C4-2B (cell line): ENCODE measurements around the gene PDE5A.

Experiments
- ZFX ChIP-seq: fragments of 450-650 bp; IDR thresholded peaks from 2 replicates; pipeline ENCODE4 v1.6.1; 2017
- TF ChIP-seq, protein P1 (sequence below): fragments of 450-650 bp; conservative IDR thresholded peaks from 2 replicates; pipeline ENCODE4 v1.5.1; 2017; ENCODE audit warnings: mild to moderate bottlenecking

DNA sequence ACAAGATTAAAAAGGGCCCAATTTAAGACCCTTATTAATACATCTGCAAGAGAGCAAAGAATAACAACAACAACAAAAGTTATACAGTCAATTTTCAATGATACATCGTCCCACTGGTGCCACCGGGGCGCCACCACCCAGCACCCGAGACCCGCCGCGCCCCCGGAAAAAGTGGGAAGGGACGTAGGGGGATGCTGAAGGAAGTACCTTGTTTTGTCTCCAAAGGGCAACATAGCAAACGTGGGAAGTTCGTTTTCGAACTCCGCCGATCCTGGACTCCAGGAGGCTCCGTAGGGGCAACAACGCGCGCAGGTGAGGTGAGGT is 1.7 kb downstream of the PDE5A start:
- TF ChIP-seq, protein P1, sequence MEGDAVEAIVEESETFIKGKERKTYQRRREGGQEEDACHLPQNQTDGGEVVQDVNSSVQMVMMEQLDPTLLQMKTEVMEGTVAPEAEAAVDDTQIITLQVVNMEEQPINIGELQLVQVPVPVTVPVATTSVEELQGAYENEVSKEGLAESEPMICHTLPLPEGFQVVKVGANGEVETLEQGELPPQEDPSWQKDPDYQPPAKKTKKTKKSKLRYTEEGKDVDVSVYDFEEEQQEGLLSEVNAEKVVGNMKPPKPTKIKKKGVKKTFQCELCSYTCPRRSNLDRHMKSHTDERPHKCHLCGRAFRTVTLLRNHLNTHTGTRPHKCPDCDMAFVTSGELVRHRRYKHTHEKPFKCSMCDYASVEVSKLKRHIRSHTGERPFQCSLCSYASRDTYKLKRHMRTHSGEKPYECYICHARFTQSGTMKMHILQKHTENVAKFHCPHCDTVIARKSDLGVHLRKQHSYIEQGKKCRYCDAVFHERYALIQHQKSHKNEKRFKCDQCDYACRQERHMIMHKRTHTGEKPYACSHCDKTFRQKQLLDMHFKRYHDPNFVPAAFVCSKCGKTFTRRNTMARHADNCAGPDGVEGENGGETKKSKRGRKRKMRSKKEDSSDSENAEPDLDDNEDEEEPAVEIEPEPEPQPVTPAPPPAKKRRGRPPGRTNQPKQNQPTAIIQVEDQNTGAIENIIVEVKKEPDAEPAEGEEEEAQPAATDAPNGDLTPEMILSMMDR = no peak
- TF ChIP-seq ZFX = no peak
